WTC11 (cell line): Measurements from ENCODE around the gene SAYSD1. TPM values are rescaled to one million over a fixed set of nuclear protein-coding genes. Genes with fewer than 3 reads are reported as not detected.

Experiments
- ARID4B ChIP-seq: sonication (generic); formaldehyde crosslinking; IDR thresholded peaks from 2 replicates; pipeline ENCODE4 v1.8.0; 2023; ENCODE audit warnings: missing genetic modification reagents, mild to moderate bottlenecking, borderline replicate concordance
- ATF1 ChIP-seq: sonication (generic); formaldehyde crosslinking; IDR thresholded peaks from 2 replicates; pipeline ENCODE4 v1.8.1; 2023; ENCODE audit warnings: mild to moderate bottlenecking, moderate library complexity, missing genetic modification reagents
- CBFB ChIP-seq: sonication (generic); formaldehyde crosslinking; IDR thresholded peaks from 2 replicates; pipeline ENCODE4 v1.8.1; 2022; ENCODE audit warnings: mild to moderate bottlenecking, low read depth, missing genetic modification reagents
- FOXK1 ChIP-seq: sonication (generic); formaldehyde crosslinking; IDR thresholded peaks from 2 replicates; pipeline ENCODE4 v1.8.0; 2022; ENCODE audit warnings: mild to moderate bottlenecking, moderate library complexity, missing genetic modification reagents
- GABPB1 ChIP-seq: sonication (generic); formaldehyde crosslinking; IDR thresholded peaks from 2 replicates; pipeline ENCODE4 v1.8.1; 2023; ENCODE audit warnings: mild to moderate bottlenecking, missing genetic modification reagents
- HMGA2 ChIP-seq: fragments of 250-450 bp; sonication (Bioruptor Pico); IDR thresholded peaks from 2 replicates; pipeline ENCODE4 v1.4.0; 2021; ENCODE audit warnings: mild to moderate bottlenecking, moderate library complexity
- HMGXB4 ChIP-seq: sonication (generic); formaldehyde crosslinking; IDR thresholded peaks from 2 replicates; pipeline ENCODE4 v1.8.1; 2023; ENCODE audit warnings: mild to moderate bottlenecking, moderate library complexity, missing genetic modification reagents
- MXD4 ChIP-seq: fragments of 250-450 bp; sonication (Bioruptor Pico); IDR thresholded peaks from 2 replicates; pipeline ENCODE4 v1.8.0; 2021; ENCODE audit warnings: mild to moderate bottlenecking, moderate library complexity, borderline replicate concordance
- NFE2L1 ChIP-seq: sonication (generic); formaldehyde crosslinking; IDR thresholded peaks from 2 replicates; pipeline ENCODE4 v1.8.1; 2023; ENCODE audit warnings: missing genetic modification reagents
- NFYB ChIP-seq: sonication (generic); formaldehyde crosslinking; conservative IDR thresholded peaks from 2 replicates; pipeline ENCODE4 v1.8.0; 2022; ENCODE audit warnings: low read depth, missing genetic modification reagents
- PRDM15 ChIP-seq: sonication (generic); formaldehyde crosslinking; IDR thresholded peaks from 2 replicates; pipeline ENCODE4 v1.8.0; 2022; ENCODE audit warnings: missing genetic modification reagents
- PREB ChIP-seq: sonication (generic); formaldehyde crosslinking; IDR thresholded peaks from 2 replicates; pipeline ENCODE4 v1.8.1; 2022; ENCODE audit warnings: mild to moderate bottlenecking, missing genetic modification reagents, moderate library complexity, borderline replicate concordance
- RORB ChIP-seq: fragments of 250-450 bp; sonication (Bioruptor Pico); IDR thresholded peaks from 2 replicates; pipeline ENCODE4 v1.9.0; 2021; ENCODE audit warnings: mild to moderate bottlenecking
- TEAD1 ChIP-seq: sonication (generic); formaldehyde crosslinking; IDR thresholded peaks from 2 replicates; pipeline ENCODE4 v1.8.0; 2022; ENCODE audit warnings: mild to moderate bottlenecking, missing genetic modification reagents
- USF1 ChIP-seq: sonication (generic); formaldehyde crosslinking; IDR thresholded peaks from 2 replicates; pipeline ENCODE4 v1.8.0; 2022; ENCODE audit warnings: mild to moderate bottlenecking, missing genetic modification reagents
- ZBTB21 ChIP-seq: sonication (generic); formaldehyde crosslinking; IDR thresholded peaks from 2 replicates; pipeline ENCODE4 v1.8.1; 2023; ENCODE audit warnings: mild to moderate bottlenecking, missing genetic modification reagents, borderline replicate concordance
- ZNF263 ChIP-seq: sonication (generic); formaldehyde crosslinking; IDR thresholded peaks from 2 replicates; pipeline ENCODE4 v1.8.1; 2022; ENCODE audit warnings: low read depth, mild to moderate bottlenecking, moderate library complexity, missing genetic modification reagents
- ZNF281 ChIP-seq: sonication (generic); formaldehyde crosslinking; IDR thresholded peaks from 2 replicates; pipeline ENCODE4 v1.8.0; 2023; ENCODE audit warnings: mild to moderate bottlenecking, missing genetic modification reagents
- ZNF416 ChIP-seq: fragments of 250-450 bp; sonication (Bioruptor Pico); IDR thresholded peaks from 2 replicates; pipeline ENCODE4 v1.9.0; 2021; ENCODE audit warnings: mild to moderate bottlenecking, inconsistent platforms
- ZSCAN18 ChIP-seq: fragments of 250-450 bp; sonication (Bioruptor Pico); IDR thresholded peaks from 2 replicates; pipeline ENCODE4 v2.1.2; 2022; ENCODE audit warnings: mild to moderate bottlenecking, moderate library complexity
- total RNA-seq: library from RNA; stranded (reverse); gene quantifications from 3 replicates; pipeline ENCODE4 v1.2.3, GENCODE V29; 2021

Gene SAYSD1
- total RNA-seq, 1 experiment from 2014 or later, result 7.4 TPM

- TF ChIP-seq ZSCAN18 (CRISPR knock-in tag), result no peak
- TF ChIP-seq HMGXB4 (CRISPR knock-in tag), result peak; percentile 78; the same call in 1 of the 2 replicates
- no peak for TF ChIP-seq HMGA2 (CRISPR knock-in tag)
- TF ChIP-seq ZNF281 (CRISPR knock-in tag), result 0 out of 2 replicates have a peak, but pooled peaks have one; percentile 5
- no peak; the same call in 1 of the 2 replicates for TF ChIP-seq ZBTB21 (CRISPR knock-in tag)
- peak; percentile 76; the same call in 1 of the 2 replicates for TF ChIP-seq GABPB1 (CRISPR knock-in tag)
- TF ChIP-seq PRDM15 (CRISPR knock-in tag), result no peak
- TF ChIP-seq ZNF263, result no peak
- no peak for TF ChIP-seq MXD4 (CRISPR knock-in tag)
- TF ChIP-seq PREB (CRISPR knock-in tag), result peak; percentile 78; the same call in 1 of the 2 replicates
- TF ChIP-seq RORB (CRISPR knock-in tag), result no peak
- TF ChIP-seq NFE2L1, result peak; percentile 28; the same call in 1 of the 2 replicates
- TF ChIP-seq ARID4B (CRISPR knock-in tag), result peak; percentile 51; the same call in 1 of the 2 replicates
- no peak for TF ChIP-seq ATF1
- peak; percentile 82 for TF ChIP-seq FOXK1
- no peak for TF ChIP-seq NFYB (CRISPR knock-in tag)
- no peak for TF ChIP-seq CBFB (CRISPR knock-in tag)
- TF ChIP-seq TEAD1, result peak; percentile 8; the same call in 1 of the 2 replicates
- peak; percentile 46; the same call in 1 of the 2 replicates for TF ChIP-seq USF1 (CRISPR knock-in tag)
- TF ChIP-seq ZNF416 (CRISPR knock-in tag), result 0 out of 2 replicates have a peak, but pooled peaks have one; percentile 41
Measured at GRCh38 chr6:39114704-39115599, at the start of gene SAYSD1 (continued).
